Peyer's patch (tissue), 4 donors: ENCODE results near the gene LGSN. TPM values are rescaled to one million over a fixed set of nuclear protein-coding genes. Genes with fewer than 3 reads are reported as not detected.

Experiments used
- DNase-seq, 3 donors: peaks; one replicate each; pipeline ENCODE4 v3.0.0-alpha.2; 2017 to 2019
- H3K27ac ChIP-seq, 4 donors: fragments of 200-600 bp; sonication (generic); one replicate each; pipeline ENCODE4 v1.5.1; 2016 to 2019
- H3K27me3 ChIP-seq, 2 donors: fragments of 200-600 bp; sonication (generic); one replicate each; pipeline ENCODE4 v1.5.1; 2019
- H3K36me3 ChIP-seq, 3 donors: fragments of 200-600 bp; sonication (generic); one replicate each; pipeline ENCODE4 v1.5.1; 2016 to 2019
- H3K4me1 ChIP-seq, 4 donors: fragments of 200-600 bp; sonication (generic); one replicate each; pipeline ENCODE4 v1.5.1; 2016 to 2019
- H3K4me3 ChIP-seq, 4 donors: fragments of 200-600 bp; sonication (generic); 1 replicate in 3 of 4; 2 replicates in 1 of 4; pipeline ENCODE4 v1.5.1; 2016 to 2019; ENCODE audit warnings: mild to moderate bottlenecking in 1 of 4
- H3K9me3 ChIP-seq, 4 donors: fragments of 200-600 bp; sonication (generic); one replicate each; pipeline ENCODE4 v1.5.1; 2016 to 2019; ENCODE audit warnings: mild to moderate bottlenecking in 1 of 4
- POLR2A ChIP-seq, 2 donors: fragments of 450-650 bp; IDR thresholded peaks; one replicate each; pipeline ENCODE4 v1.5.1; 2017; ENCODE audit warnings: antibody characterized with exemption in 2 of 2, mild to moderate bottlenecking in 2 of 2, moderate library complexity in 2 of 2
- total RNA-seq, 4 donors: library from RNA; depleted of rRNA; stranded (reverse); fragments of >200 nt; gene quantifications; one replicate each; pipeline ENCODE4 v1.1.0, GENCODE V29; 2016
- TF ChIP-seq, protein P1 (sequence below), 6 experiments: fragments of 450-650 bp in 4 of 6; fragments of 200-600 bp in 2 of 6; sonication (generic) in 1 of 6; IDR thresholded peaks; one replicate each; pipeline ENCODE4 v1.5.1; 2017 to 2019; ENCODE audit warnings: antibody characterized with exemption in 6 of 6, mild to moderate bottlenecking in 3 of 6, moderate library complexity in 1 of 6

Gene LGSN
- total RNA-seq, 4 donors from 2014 or later = not detected

DNA sequence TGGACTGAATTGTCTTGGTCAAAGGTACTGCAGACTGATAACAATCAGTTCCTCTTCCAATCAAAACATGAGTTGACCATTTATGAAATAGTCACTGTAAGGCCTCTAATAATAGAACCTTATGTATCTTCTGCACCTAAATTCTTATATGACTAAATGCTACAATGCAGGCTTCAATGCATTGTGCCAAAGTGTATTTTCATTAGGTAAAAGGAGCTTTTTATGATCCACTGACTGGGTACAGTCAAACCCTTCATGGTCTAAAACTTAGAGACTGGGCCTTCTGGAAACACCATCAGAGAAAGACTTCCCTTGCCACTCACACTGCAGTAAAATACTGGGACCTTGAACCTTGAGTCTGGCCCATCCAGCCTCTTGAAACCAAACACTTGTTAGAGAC is 16.3 kb downstream of the LGSN start:
- no peaks in the 10 kb centered on the region for H3K36me3 ChIP-seq
- H3K27me3 ChIP-seq = no peaks in the 10 kb centered on the region
- H3K4me1 ChIP-seq = no peaks in the 10 kb centered on the region
- H3K27ac ChIP-seq = no peak overlapping the region
- DNase-seq = no peak
- no peak for TF ChIP-seq POLR2A (IDR thresholded peaks at IDR 0.05)
- TF ChIP-seq, protein P1, sequence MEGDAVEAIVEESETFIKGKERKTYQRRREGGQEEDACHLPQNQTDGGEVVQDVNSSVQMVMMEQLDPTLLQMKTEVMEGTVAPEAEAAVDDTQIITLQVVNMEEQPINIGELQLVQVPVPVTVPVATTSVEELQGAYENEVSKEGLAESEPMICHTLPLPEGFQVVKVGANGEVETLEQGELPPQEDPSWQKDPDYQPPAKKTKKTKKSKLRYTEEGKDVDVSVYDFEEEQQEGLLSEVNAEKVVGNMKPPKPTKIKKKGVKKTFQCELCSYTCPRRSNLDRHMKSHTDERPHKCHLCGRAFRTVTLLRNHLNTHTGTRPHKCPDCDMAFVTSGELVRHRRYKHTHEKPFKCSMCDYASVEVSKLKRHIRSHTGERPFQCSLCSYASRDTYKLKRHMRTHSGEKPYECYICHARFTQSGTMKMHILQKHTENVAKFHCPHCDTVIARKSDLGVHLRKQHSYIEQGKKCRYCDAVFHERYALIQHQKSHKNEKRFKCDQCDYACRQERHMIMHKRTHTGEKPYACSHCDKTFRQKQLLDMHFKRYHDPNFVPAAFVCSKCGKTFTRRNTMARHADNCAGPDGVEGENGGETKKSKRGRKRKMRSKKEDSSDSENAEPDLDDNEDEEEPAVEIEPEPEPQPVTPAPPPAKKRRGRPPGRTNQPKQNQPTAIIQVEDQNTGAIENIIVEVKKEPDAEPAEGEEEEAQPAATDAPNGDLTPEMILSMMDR (IDR thresholded peaks at IDR 0.05) = no peak
- H3K4me3 ChIP-seq = no peak overlapping the region
- no peaks in the 10 kb centered on the region for H3K9me3 ChIP-seq

DNA sequence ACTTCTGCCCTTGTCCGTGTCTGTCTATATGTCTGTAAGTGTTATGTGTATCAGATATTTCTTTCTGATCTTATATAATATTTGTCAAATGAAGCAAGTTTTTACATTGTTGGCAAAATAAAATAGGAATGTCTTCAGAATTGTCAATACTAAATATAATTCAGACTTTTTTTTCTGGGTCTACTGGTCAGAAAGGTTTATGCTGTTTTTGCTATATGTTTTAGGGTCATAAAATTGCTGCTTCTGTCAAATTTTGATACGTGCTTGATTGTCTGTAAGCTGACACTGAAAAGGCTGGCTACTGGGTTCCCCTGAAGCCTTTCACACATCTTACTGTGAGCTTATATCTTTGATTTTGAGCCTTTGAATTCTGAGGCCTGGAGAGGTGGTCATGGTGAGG is 20.1 kb downstream of the LGSN start:
- H3K27me3 ChIP-seq = no peaks in the 10 kb centered on the region
- H3K36me3 ChIP-seq = no peaks in the 10 kb centered on the region
- no peak for DNase-seq
- H3K27ac ChIP-seq = no peak overlapping the region
- no peaks in the 10 kb centered on the region for H3K4me1 ChIP-seq
- TF ChIP-seq POLR2A (IDR thresholded peaks at IDR 0.05) = no peak
- TF ChIP-seq, protein P1 (IDR thresholded peaks at IDR 0.05) = no peak
- no peak overlapping the region for H3K4me3 ChIP-seq
- no peaks in the 10 kb centered on the region for H3K9me3 ChIP-seq

- no peak overlapping the region for H3K4me3 ChIP-seq
- no peaks in the 10 kb centered on the region for H3K4me1 ChIP-seq
- TF ChIP-seq POLR2A (IDR thresholded peaks at IDR 0.05) = no peak
- TF ChIP-seq, protein P1 (IDR thresholded peaks at IDR 0.05) = no peak
Observed at GRCh38 chr6:63295553-63296194, 24.1 kb downstream of the LGSN start.

DNA sequence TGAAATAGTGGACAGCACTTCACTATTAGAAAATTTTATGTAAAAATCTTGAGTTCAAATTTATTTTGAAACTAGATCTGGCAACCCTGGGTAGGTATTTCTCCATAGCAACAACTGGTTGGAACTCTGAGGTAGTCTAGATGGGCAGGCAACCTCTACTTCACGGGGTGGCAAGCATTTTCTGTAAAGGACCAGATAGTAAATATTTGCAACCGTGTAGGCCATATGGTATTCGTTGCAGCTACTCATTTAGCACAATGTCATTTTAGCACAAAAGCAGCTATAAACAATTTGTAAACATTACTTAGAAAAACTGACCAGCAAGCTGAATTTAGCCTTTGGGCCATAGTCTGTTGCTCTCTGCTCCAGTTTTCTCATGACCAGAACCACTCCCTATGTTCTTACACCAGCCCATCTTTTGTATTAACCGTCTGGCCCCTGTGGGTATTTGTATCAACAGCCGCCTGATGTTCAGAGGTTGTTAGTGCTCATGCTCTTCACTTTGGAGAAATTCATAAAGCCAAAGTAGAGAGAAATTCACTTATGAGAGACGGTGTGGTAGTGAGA is 29.2 kb downstream of the LGSN start:
- TF ChIP-seq, protein P1 (IDR thresholded peaks at IDR 0.05) = no peak
- TF ChIP-seq POLR2A (IDR thresholded peaks at IDR 0.05) = no peak
- no peak overlapping the region for H3K27ac ChIP-seq
- H3K4me3 ChIP-seq = no peak overlapping the region
- H3K27me3 ChIP-seq = no peaks in the 10 kb centered on the region
- H3K36me3 ChIP-seq = no peaks in the 10 kb centered on the region
- no peak for DNase-seq
- H3K4me1 ChIP-seq = no peaks in the 10 kb centered on the region
- no peaks in the 10 kb centered on the region for H3K9me3 ChIP-seq

More at GRCh38 chr6:63295553-63296194, 24.1 kb downstream of the LGSN start:
- no peak for DNase-seq
- no peaks in the 10 kb centered on the region for H3K36me3 ChIP-seq
- H3K27ac ChIP-seq = no peak overlapping the region
- no peaks in the 10 kb centered on the region for H3K9me3 ChIP-seq
- no peaks in the 10 kb centered on the region for H3K27me3 ChIP-seq

- DNase-seq = no peak
- H3K4me1 ChIP-seq = no peaks in the 10 kb centered on the region
- H3K27ac ChIP-seq = no peak overlapping the region
- H3K27me3 ChIP-seq = no peaks in the 10 kb centered on the region
- no peaks in the 10 kb centered on the region for H3K9me3 ChIP-seq
- TF ChIP-seq, protein P1 (IDR thresholded peaks at IDR 0.05) = no peak
- TF ChIP-seq POLR2A (IDR thresholded peaks at IDR 0.05) = no peak
- no peak overlapping the region for H3K4me3 ChIP-seq
- no peaks in the 10 kb centered on the region for H3K36me3 ChIP-seq
Observed at GRCh38 chr6:63289269-63289872, 30.4 kb downstream of the LGSN start.
